Activated T-cell treated with anti-CD3 and anti-CD28 coated beads, Interleukin-2, amount 50 U/mL, for 24 hours (primary cell): ENCODE results near the gene HSPA12B.

Source experiments
- DNase-seq: peaks from one replicate; pipeline ENCODE4 v3.0.0-alpha.2; 2020
- H3K27ac Mint-ChIP-seq: 2 replicates; pipeline ENCODE4 v1.8.0; 2020; ENCODE audit warnings: mild to moderate bottlenecking, mixed read lengths
- H3K27me3 Mint-ChIP-seq: 2 replicates; pipeline ENCODE4 v1.8.0; 2020; ENCODE audit warnings: mixed read lengths
- H3K36me3 Mint-ChIP-seq: 2 replicates; pipeline ENCODE4 v1.8.0; 2020; ENCODE audit warnings: low read depth, mixed read lengths
- H3K4me1 Mint-ChIP-seq: 2 replicates; pipeline ENCODE4 v1.8.0; 2020; ENCODE audit warnings: low read depth, mixed read lengths
- H3K4me3 Mint-ChIP-seq: 2 replicates; pipeline ENCODE4 v1.8.0; 2020; ENCODE audit warnings: mild to moderate bottlenecking, moderate library complexity, mixed read lengths
- H3K9me3 Mint-ChIP-seq: 2 replicates; pipeline ENCODE4 v1.8.0; 2020; ENCODE audit warnings: mixed read lengths

The HSPA12B gene

DNA sequence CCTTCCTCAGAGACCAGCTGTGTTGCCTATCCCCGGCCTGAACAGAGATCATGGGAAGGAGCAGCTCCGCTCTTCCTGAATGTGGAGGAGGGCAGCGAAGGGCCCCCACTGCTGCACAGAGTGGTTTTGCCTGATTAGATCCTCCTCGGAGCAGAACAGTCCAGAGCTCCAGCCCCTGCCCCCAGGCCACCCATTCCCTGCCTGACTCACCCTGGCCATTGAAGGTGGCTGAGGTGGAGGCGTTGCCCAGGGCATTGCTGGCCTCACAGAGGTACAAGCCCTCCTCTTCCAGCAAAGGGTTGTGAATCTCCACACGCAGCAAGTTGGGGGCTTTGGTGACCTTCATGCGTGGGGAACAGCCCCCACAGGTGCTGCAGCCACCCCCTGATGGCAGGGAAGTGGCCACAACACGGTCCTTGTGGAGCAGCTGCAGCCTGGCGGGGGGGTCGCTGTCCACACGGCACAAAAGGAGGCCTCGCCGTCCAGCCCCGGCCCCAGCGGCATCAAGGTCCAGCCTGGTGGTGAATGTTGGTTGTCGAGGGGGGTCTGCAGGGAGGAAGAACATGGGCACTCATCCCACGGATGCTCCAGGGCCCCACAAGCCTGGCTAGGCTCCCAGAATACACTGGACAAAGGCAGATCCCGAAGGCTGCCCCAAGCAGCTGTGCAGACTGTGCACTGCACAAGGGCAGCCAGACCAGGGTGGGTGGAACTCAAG lies 34.7 kb upstream of the HSPA12B start:
- Mint-ChIP-seq H3K9me3 (no peaks in the 10 kb centered on the region), H3K4me1 (no peaks in the 10 kb centered on the region), H3K4me3 (no peak overlapping the region), H3K27ac (no peak overlapping the region), H3K36me3 (no peaks in the 10 kb centered on the region), H3K27me3 (no peaks in the 10 kb centered on the region)
- DNase-seq = no peak

DNA sequence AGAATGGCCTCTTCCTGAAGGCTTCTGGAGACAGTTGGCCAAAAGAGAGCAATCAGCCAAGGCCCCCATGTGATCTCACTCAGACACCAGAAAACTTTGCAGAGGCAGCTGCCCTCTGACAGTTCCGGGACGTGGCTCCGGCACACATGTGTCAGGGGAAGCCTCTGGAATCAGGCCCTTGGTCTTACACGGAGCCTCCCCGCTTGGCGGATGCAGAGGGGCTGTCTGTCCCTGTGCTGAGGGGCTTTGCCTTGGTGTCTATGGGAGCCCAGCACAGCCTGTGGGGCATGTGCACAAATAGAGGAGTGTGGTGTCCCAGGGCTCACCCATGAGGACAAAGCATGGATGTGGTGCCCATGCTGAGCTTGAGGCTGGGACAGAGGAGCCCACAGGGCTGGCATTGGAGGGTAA lies 33.9 kb upstream of the HSPA12B start:
- no peaks in the 10 kb centered on the region for H3K36me3 Mint-ChIP-seq
- H3K27ac Mint-ChIP-seq = no peak overlapping the region
- no peak for DNase-seq
- no peaks in the 10 kb centered on the region for H3K9me3 Mint-ChIP-seq
- no peak overlapping the region for H3K4me3 Mint-ChIP-seq
- H3K27me3 Mint-ChIP-seq = no peaks in the 10 kb centered on the region
- H3K4me1 Mint-ChIP-seq = no peaks in the 10 kb centered on the region

DNA sequence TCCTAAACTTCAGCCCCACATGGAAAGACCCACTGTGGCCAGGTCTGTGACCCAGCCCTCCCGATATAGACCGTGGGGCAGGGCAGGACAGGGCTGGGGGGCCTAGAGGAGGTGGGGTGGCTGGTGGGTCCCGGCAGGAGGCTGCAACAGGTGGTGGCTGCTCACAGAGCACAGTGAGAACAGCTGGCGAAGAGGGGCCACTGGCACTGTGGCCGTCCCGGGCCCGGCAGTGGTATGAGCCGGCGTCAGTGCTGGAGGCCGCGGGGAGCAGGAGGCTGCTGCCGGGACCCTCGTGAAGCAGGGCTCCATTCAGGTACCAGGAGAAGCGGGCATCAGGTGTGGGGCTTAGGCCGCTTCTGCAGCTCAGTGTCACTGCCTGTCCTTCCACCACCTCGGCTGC lies 33.4 kb upstream of the HSPA12B start:
- Mint-ChIP-seq H3K27me3 (no peaks in the 10 kb centered on the region), H3K4me1 (no peaks in the 10 kb centered on the region), H3K36me3 (no peaks in the 10 kb centered on the region), H3K27ac (no peak overlapping the region), H3K9me3 (no peaks in the 10 kb centered on the region), H3K4me3 (no peak overlapping the region)
- DNase-seq = no peak

DNA sequence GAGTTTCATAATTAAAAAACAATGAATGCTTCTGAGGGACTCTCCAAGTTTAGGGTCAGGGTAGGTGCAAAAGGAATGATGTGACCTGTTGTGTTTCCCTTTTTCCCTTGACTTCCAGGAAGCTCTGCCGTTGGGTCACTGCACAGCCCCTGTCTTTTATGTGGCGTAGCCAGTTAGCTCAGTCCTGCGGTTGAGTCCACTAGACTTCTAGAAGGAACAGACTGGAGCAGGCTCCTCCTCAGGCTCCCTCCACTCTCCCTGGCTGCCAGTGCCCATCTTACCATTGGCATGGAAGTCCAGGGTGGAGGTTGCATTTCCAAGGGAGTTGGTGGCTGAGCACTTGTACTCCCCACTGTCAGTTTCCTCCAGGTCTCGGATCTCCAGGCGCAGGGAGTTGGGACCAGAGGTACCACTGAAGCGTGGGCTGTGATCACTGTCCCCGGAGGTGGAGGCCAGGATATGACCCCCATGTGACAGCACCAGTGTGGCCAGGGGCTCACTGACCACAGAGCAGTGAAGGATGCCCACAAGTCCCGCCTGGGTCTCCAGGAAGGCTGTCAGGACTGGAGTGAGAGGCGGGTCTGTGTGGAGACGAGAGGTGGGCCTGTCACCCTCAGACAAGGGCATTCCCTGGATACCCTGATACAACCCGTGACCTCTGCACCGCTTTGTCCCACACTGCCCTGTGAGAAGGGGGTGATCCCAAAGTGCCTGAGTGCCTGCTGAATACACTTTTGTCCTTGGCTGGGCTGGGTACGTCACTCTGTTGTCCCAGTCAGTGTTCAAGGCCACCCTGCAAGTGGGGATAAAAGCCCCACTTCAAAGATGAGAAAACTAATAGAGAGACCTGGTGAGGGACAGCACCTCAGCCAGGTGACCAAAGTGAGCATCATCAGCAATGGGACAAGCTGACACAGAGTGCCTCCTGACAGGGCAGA lies 31.2 kb upstream of the HSPA12B start:
- Mint-ChIP-seq H3K4me1 (no peaks in the 10 kb centered on the region), H3K36me3 (no peaks in the 10 kb centered on the region), H3K27me3 (no peaks in the 10 kb centered on the region), H3K9me3 (no peaks in the 10 kb centered on the region), H3K4me3 (no peak overlapping the region), H3K27ac (no peak overlapping the region)
- DNase-seq = no peak

DNA sequence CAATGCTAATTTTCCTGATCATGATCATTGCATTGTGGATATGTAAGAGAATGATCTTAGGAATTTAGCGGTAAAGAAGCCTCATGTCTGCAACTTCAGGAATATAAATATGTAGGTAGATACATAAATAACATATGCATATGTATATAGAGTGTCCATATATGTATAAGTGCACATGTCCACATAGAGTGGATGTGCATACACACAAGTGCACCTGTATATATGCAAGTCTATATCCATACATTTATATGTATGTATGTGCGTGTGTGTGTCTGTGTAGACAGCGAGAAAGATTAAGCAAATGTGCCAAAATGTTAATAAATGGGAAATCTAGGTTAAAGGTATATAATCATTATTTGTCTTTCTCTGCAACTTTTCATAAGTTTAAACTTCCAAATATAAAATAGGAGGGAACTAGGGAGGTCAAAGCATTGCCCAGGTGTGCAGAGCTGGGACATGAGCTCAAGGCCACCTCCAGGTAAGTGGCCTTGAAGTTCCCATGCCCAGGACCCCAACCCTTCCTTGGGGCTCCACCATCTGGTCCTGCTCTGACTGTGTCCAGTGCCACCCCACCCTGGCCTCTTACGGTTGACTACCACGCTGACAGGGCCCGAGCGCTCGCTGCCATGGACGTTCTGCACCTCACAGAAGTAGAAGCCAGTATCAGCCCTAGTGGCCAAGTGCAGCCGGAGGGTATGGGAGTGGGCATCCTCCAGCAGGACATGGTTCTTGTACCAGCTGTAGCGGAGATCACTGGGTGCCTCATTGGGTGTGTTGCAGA lies 29.7 kb upstream of the HSPA12B start:
- DNase-seq = no peak
- Mint-ChIP-seq H3K27ac (no peak overlapping the region), H3K4me3 (no peak overlapping the region), H3K4me1 (no peaks in the 10 kb centered on the region), H3K9me3 (no peaks in the 10 kb centered on the region), H3K27me3 (no peaks in the 10 kb centered on the region), H3K36me3 (no peaks in the 10 kb centered on the region)

DNA sequence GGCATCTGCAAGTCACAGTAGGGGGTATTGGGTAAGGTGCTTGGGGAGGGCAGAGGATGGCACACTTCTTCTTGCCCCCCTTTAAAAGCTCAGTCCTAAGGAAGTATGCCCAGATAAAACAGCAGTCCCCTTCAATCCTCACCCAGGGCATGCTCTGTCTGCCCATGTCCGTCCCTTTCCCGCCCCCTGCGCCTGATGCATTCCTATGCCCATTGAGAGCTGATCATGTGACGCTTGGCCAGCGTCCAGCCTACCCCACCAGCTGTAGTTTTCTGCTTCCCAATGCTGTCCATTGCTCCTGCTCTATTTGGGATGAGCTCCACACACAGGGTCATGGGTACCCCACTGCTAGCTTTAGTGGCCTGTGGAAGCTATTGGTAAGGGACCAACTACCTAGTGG lies 28.4 kb upstream of the HSPA12B start:
- H3K4me1 Mint-ChIP-seq = no peaks in the 10 kb centered on the region
- H3K27ac Mint-ChIP-seq = no peak overlapping the region
- DNase-seq = no peak
- H3K27me3 Mint-ChIP-seq = no peaks in the 10 kb centered on the region
- no peak overlapping the region for H3K4me3 Mint-ChIP-seq
- no peaks in the 10 kb centered on the region for H3K36me3 Mint-ChIP-seq
- H3K9me3 Mint-ChIP-seq = no peaks in the 10 kb centered on the region

DNA sequence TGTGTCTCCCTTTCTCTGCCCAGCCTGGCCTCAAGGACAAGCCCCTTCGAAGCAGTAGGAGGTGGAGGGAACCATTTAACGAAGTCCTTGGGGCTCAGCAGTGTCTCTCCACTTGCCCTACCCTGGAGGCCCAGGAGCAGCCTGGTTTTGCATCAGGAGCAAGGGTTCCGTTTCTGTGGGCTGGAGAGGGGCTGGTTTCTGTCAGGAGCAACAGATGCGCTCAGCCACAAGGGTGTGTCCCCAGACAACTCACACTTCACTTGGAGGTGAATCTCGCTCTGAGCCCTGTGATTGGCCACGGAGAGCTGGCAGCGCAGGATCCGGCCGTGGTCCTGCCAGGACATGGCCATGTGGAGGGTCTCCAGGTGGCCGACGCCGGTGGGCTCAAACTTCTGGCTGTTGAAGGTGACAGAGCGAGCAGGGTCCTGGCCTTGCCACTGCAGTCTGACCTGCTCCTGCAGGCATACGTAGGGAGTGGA lies 27.0 kb upstream of the HSPA12B start:
- Mint-ChIP-seq H3K4me1 (no peaks in the 10 kb centered on the region), H3K27ac (no peak overlapping the region), H3K9me3 (no peaks in the 10 kb centered on the region), H3K27me3 (no peaks in the 10 kb centered on the region), H3K4me3 (no peak overlapping the region), H3K36me3 (no peaks in the 10 kb centered on the region)
- DNase-seq = no peak

DNA sequence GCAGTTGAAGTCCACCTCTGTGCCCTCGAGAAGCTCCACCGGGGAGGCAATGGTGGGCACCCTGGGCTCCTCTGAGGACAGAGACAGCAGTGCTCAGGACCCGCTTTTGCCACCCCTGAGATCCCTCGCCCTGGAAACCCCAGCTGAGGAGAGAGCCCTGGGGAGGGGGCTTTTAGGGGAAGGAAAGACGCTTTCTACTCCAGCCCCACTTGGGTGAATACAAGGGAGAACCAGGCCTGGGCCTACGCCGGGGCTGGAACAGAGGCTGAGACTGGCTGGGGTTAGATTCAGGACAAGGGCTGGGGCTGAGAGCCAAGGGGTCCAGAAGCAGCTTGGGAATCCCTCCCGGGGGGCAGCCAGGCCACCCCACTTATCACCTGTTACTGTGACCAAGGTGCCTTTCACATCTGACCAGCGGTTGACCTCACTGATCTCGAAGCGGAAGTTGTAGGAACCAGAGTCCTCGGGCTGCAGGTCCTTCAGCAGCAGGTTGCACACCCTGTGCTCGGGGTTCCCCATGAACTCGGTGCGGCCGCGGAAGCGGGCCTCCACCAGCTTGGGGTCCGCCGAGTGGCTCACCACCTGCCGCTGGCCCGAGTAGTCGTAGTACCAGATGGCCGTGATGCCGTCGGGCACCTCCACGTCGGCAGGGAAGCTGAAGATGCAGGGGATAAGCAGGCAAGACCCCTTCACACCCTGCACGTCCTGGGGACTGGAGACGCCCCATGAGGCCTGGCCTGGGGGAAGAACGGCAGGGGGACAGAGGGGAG lies 26.3 kb upstream of the HSPA12B start:
- Mint-ChIP-seq H3K27ac (no peak overlapping the region), H3K27me3 (no peaks in the 10 kb centered on the region), H3K4me3 (no peak overlapping the region), H3K9me3 (no peaks in the 10 kb centered on the region), H3K36me3 (no peaks in the 10 kb centered on the region), H3K4me1 (no peaks in the 10 kb centered on the region)
- no peak for DNase-seq

DNA sequence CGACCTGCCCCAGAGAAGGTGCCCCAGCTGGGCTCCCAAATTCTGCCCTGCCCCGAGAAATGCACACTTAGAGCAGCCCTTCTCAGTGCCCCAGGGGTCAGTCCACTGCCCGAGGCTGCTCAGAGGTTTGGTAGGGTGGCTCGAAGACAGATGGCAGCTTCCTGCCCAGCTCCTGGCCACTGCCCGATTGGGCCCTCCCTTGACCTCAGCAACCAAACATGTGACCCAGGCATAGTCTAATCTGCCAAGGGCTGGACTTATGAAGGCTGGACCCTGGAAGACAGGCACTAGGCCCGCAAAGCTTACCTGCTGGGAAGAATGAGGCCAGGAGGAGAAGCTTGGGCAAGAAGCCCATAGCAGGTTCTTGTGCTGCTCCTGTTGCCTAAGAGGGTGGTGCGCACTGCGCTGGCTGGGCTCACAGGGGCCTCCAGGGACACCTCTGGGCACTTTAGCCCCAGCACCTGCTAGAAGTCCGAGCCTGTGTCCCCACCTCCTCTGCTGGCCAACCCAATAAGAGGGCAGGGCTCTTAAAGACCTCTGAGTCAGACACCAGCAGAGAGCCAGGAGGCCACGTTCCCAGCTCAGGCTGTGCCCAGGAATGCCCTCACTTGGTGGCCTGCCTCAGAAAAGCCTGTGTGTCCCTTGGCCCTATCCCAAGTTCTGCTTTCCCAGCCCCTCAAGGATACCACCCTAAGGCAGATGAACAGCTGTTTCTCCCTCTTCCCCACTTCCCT lies 25.5 kb upstream of the HSPA12B start:
- H3K4me1 Mint-ChIP-seq = no peaks in the 10 kb centered on the region
- H3K4me3 Mint-ChIP-seq = no peak overlapping the region
- no peak overlapping the region for H3K27ac Mint-ChIP-seq
- no peak for DNase-seq
- no peaks in the 10 kb centered on the region for H3K9me3 Mint-ChIP-seq
- H3K27me3 Mint-ChIP-seq = no peaks in the 10 kb centered on the region
- no peaks in the 10 kb centered on the region for H3K36me3 Mint-ChIP-seq

DNA sequence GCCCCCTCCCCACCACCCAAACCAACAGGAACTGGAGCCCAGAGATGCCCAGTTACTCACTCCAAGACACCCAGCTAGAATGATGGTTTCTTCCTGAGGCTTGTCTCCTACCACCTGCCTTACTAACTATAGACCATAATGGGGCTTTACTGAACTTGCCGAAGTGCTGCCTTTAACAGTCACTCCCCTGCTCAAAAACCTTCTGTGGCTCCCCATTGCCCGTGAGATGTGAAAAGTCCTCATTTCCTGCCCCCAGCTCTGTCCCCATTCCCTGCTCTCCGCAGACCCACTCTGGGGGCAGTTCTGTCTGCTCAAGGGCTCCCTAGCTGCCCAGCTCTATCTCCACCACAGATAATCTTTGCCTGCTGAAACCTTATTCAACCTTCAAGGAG lies 25.0 kb upstream of the HSPA12B start:
- Mint-ChIP-seq H3K27me3 (no peaks in the 10 kb centered on the region), H3K36me3 (no peaks in the 10 kb centered on the region), H3K4me1 (no peaks in the 10 kb centered on the region), H3K27ac (no peak overlapping the region), H3K9me3 (no peaks in the 10 kb centered on the region), H3K4me3 (no peak overlapping the region)
- no peak for DNase-seq

DNA sequence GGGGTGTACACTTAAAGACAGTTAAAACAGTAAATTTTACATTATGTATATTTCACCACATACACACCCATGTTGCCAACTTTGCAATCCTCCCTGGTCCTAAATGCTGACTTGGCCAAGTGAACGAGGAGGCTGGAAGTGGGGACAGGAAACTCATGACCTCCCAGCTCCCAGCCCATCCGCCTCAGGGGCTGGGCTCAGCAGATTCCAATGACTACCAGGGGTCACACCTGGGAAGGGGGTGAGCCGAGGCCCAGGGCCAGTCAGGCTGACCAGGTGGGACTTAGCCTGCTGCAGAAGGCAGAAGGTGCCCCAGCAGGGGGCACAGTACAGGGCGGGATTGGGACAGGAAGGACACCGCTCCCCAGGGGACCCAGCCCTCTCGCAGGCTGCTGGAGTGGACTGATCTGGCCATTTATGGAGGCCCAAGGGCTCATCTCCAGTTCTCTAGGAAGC lies 22.4 kb upstream of the HSPA12B start:
- H3K4me1 Mint-ChIP-seq = no peaks in the 10 kb centered on the region

DNA sequence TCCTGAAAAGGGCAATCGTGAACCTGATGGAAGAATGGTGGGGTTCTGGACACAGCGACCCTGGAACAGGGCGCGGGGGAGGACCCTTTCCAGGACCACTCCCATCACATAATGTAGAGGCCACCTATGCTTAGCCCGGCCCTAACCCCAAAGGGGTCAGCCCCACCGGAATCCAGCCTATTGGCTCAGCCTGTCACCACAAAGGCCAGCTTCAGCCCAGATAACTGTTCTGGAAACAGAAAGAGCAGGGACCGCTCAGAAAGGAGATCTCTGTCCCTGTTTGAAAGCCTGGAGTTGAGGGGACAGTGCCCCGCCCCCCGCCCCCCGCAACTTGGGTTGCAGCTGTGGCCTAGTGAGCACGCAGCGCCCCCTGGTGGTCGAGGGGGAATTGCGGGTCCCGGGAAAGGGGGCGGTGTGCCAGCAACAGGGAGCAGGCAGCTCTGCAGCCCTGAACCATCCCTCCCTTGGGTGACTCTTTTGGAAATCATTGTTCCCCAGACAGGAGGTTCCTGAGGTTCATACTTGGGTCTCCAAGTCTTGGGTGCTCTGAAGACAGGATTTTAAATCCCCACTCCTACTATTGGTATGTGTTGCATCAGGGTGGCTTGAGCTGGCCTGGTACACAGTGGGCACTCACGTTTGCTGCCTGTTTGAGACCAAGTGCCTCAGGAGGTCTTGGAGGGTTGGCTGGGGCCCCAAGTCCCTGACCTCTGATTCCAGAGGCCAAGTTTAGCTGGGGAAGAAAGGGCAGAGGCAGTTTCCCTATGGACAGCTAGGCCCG lies 21.6 kb upstream of the HSPA12B start:
- H3K4me3 Mint-ChIP-seq = no peak overlapping the region
- H3K27ac Mint-ChIP-seq = no peak overlapping the region
- DNase-seq = peak; percentile 87
- no peaks in the 10 kb centered on the region for H3K27me3 Mint-ChIP-seq
- H3K4me1 Mint-ChIP-seq = no peaks in the 10 kb centered on the region
- H3K9me3 Mint-ChIP-seq = no peaks in the 10 kb centered on the region
- H3K36me3 Mint-ChIP-seq = no peaks in the 10 kb centered on the region

More for the DNA sequence above, 22.4 kb upstream of the HSPA12B start:
- Mint-ChIP-seq H3K36me3 (no peaks in the 10 kb centered on the region), H3K4me3 (no peak overlapping the region), H3K27me3 (no peaks in the 10 kb centered on the region), H3K27ac (no peak overlapping the region), H3K9me3 (no peaks in the 10 kb centered on the region)
- DNase-seq = no peak

DNA sequence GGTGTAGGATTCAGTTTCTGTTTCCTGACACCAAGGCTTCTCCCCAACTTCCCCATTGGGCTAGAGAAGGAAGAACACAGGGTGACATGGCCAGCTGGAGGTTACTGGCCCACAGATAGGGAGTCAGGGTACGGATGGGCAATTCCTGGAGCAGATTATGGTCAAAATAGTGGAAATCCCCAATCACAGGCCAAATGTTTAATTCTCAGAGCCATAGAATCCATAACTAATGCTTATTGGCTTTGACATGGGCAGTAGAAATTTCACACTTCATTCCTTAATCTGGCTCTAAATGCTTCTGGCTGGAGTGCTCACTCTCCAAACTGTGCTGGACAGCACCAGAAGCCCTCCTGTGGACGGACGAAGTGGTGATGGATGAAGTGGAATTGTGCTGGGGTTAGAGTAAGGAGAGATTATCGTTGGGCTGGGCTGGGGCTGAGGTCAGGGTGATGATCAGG lies 21.0 kb upstream of the HSPA12B start:
- Mint-ChIP-seq H3K27me3 (no peaks in the 10 kb centered on the region), H3K9me3 (no peaks in the 10 kb centered on the region), H3K4me3 (no peak overlapping the region), H3K4me1 (no peaks in the 10 kb centered on the region), H3K36me3 (no peaks in the 10 kb centered on the region), H3K27ac (no peak overlapping the region)
- no peak for DNase-seq
